A375 (cell line): ENCODE data around the gene TUSC2. TPM values are rescaled to one million over a fixed set of nuclear protein-coding genes. Genes with fewer than 3 reads are reported as not detected.

Experiments used
- total RNA-seq: library from RNA; depleted of rRNA; stranded (reverse); fragments of >200 nt; shearing (Covaris generic); gene quantifications from 2 replicates; pipeline ENCODE4 v1.2.3, GENCODE V29; 2014; rRNA removed

TUSC2 gene, protein sequence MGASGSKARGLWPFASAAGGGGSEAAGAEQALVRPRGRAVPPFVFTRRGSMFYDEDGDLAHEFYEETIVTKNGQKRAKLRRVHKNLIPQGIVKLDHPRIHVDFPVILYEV
- total RNA-seq = 82.0 and 86.7 TPM in 2 replicates

DNA sequence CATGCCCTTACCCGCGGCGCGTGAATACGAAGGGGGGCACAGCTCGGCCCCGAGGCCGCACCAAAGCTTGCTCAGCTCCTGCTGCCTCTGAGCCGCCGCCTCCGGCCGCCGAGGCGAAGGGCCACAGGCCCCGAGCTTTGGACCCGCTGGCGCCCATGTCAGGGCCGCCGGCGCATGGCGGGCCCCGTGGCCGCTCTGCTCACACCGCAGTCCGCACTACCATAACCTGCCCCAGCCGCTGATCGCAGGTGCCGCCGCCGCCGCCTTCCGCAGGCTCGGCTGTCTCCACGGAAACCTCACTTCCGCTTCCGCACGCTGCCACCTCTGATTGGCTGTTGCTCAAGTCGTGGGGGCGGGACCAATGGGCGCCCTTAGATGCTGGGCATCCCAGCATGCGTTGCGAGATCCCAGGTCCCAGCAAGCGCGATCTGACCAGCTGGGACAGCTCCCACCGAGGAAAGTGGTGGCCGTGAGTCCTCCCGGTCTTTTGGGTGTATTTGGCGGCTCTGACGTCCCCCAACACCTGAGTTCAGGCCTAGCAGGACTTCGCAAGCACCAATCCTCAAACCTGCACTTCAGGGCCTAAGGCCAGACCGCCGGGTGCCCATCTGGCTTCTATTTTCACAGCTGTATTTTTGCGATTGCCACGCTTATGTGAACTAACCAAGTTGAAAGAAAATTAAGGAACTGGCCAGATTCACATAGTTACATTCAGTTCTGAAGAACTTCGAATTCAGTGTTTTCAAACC is at the start of gene TUSC2:
TSS of gene TUSC2 (minus strand) at position 281 of the 749 bp plus-strand sequence. CDS start at position 157, 124 bp downstream.

DNA sequence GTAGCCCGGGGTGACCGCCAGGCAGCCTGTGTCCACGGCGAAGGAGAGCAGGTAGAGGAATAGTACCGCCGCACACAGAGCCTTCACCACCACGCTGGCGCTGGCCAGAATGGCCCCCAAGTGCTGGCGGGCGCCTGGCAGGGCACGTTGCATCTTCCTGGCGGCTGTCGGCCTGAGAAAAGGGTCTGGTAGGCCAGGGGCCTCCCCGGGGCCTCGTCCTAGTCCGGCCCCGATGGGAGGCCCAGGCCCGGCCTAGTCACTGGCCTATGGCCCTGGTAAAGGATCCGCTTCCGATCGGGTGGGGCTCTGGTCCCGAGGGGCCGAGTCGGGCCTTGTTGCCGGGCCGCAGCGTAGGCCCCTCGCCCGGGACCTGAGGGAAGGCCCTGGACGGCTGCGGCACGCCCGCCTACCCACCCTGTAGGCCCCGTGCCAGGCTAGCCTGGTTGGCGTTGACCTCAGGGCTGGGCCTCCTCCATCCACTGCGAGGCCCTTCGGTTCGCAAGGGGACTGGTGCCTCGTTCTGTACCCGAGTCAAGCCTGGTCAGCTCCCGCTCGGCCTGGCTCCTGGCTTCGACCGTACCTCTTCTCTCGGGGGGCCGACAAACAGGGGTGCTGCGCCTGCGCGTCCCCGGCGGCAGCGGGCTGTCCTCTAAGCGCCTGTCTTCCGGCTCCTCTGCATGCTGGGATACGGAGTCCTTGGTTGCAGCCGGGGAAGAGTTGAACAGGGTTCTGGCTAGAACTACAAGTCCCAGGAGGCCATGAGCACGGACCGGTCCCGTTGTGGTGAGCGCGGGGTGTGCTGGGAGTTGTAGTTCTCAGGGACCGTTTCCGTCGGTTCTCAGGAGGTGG is 31.1 kb upstream of the TUSC2 start, which contains the start of gene TMEM115:
TSS of gene TMEM115 (minus strand) at position 611 of the 849 bp plus-strand sequence. CDS start at position 153, 458 bp downstream.

DNA sequence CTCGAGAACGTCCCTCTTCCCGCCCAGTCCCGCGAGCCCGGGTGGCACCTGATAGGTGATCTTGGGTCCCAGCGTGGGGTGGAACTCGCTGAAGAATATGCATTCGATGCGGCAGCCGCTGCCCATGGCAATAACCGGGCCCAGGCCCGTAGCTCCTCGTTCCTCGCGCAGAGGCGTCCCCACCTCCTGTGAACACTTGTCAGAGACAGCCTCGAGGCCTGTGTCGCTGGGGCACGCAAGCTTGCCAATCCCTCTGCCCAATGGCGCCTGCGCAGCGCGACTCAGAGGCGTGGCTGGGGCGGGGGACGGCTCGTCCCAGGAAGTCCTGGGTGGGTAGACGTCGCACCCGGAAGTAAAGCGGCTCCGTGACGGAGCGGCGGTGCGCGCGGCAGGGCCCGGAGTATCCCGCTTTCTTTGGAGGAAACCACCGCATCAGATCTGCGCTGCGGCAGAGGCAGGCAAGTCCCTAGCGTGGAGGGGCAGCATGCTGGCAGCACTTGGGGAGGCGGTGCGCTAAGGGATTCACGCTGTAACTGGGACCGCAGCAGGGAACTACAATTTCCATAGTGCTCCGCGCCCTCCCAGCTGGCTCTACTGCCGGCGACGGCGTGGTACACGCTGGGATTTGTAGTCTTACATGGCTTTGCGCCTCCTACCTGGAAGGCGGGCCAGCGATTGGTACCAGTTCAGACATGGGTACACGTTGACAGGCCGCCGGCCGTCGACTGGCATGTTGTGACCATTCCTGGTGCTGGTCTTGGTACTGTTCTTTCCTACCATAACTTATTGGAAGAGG is 22.7 kb upstream of the TUSC2 start, which contains the start of the genes CYB561D2 and NPRL2:
TSS of gene CYB561D2 (plus strand) at position 336 of the 796 bp plus-strand sequence. CDS start 572 bp downstream, outside the sequence.
TSS of gene NPRL2 (minus strand) at position 249 of the 796 bp plus-strand sequence. CDS start at position 126, 123 bp downstream.

DNA sequence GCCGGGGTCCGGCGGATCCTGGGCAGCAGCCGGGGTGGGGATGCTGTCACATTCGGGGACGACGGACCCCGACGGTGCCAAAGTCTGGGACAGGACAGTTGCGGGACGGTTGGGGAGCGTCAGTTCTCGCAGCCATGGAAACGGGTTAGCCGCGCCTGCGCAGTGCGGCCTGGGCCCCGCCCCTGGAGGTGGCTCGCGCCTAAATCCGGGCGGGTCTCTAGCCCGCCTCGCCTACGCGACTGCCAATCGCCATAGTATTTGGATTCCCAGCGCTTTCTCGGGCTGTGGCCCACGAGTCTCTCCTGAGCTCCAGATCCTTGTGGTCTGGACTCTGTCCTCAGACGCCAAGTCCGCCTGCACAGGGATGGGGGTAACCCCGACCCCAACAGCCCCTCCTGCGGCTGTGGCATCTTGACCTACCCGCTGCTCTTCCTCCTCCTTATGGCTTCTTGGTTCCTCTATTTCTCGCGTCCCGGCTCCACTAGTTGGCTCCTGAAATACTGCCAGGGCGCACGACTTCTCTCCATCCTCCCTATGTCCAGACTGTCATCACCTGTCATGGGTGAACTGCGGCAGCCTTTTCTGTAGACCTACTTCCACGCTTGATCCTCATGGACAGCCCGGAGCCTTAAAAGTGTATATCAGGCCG is 17.7 kb upstream of the TUSC2 start, which contains the start of gene ZMYND10:
TSS of gene ZMYND10 (minus strand) at position 147 of the 649 bp plus-strand sequence. CDS start 153 bp downstream, outside the sequence.

DNA sequence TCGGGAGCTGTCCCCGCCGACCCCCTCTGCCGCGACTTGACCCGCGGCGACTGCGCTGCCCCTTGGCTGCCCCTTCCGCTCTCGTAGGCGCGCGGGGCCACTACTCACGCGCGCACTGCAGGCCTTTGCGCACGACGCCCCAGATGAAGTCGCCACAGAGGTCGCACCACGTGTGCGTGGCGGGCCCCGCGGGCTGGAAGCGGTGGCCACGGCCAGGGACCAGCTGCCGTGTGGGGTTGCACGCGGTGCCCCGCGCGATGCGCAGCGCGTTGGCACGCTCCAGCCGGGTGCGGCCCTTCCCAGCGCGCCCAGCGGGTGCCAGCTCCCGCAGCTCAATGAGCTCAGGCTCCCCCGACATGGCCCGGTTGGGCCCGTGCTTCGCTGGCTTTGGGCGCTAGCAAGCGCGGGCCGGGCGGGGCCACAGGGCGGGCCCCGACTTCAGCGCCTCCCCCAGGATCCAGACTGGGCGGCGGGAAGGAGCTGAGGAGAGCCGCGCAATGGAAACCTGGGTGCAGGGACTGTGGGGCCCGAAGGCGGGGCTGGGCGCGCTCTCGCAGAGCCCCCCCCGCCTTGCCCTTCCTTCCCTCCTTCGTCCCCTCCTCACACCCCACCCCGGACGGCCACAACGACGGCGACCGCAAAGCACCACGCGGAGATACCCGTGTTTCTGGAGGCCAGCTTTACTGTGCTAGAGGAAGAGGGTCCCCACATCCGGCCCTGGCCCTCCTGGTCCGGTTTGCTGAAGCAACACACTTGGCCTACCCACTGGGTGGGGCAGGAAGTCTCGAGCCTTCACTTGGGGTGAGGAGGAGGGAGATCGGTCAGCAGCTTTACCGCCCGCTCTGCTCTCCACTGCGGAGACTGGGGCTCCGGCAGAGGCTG is 12.7 kb upstream of the TUSC2 start, which contains the start of gene RASSF1:
TSS of gene RASSF1 (minus strand) at position 389 of the 882 bp plus-strand sequence. CDS start at position 358, 31 bp downstream.

DNA sequence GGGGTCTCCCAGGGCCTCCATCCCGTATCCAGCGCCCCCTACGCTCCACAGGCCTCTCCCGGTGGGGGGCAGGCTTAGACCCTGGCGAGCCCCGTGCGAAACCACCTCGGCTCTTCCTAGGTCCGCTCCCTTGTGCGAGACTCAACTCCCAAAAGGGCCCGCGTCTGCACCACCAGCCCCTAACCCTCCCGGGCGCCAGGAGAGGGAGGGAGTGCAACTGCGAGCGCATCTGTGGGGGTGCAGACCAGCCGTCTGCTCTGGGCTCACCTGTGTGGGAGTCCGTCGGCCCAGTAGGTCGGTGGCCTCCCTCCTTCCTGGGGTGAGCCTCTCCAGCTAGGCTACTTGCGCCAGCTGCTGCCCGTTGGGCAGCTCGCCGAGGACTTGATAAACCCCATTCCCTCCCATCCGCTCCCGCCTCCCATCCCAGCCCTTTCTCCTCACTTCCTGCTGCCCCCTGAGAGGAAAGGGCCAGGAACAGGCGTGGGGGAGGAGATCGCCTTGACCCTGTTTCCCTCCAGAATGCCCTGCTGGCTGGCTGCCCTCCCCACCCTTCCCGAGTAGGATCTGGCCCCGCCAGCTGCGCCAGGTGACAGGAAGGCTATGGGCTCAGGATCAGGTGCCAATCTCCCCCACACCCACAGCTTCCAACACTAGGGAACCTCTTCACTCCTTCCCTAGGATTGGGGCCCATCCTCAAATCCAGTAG is 5.5 kb downstream of the TUSC2 start, which contains the start of gene HYAL2:
TSS of gene HYAL2 (minus strand) at position 360 of the 706 bp plus-strand sequence. CDS start 2,256 bp downstream, outside the sequence.

DNA sequence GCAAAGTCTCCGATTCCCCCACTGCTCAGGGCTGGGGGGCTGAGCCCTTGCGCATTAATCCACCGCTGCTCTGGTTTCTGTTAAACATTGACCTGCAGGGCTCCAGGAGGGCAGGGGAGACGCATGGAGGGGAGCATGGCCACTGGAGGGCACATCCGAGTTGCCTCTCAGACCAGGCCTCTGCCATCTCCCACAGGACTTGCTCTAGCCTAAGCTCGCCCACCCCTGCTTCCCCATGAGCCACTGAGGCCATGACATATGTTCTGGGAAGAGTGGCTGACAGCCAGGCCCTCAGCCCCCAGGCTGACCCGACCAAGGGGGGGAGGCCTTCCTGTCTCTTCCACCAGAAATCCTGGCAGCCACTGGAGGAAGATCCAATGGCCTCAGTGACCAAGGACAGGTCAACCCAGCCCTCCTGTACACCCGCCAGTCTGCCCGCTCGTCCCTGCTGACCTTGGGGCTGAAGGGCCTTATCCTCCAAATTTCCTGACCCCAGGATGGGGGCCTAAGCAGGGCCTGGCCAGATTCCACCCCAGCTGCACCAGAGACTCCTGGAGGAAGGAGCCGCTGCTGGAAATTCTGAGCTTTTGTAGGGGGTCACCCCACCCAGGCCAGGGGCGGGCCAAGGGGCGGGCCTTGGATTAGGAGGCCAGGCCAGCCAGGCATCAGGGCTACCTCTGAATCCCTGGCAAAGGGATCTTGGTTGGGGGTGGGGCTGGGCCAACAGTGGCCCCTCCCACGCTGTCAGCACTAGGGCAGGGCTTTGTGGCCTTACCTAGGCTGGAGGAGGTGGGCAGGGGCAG is 24.8 kb downstream of the TUSC2 start, which contains the start of gene HYAL1:
TSS of gene HYAL1 (minus strand) at position 562 of the 803 bp plus-strand sequence. CDS start 618 bp downstream, outside the sequence.

DNA sequence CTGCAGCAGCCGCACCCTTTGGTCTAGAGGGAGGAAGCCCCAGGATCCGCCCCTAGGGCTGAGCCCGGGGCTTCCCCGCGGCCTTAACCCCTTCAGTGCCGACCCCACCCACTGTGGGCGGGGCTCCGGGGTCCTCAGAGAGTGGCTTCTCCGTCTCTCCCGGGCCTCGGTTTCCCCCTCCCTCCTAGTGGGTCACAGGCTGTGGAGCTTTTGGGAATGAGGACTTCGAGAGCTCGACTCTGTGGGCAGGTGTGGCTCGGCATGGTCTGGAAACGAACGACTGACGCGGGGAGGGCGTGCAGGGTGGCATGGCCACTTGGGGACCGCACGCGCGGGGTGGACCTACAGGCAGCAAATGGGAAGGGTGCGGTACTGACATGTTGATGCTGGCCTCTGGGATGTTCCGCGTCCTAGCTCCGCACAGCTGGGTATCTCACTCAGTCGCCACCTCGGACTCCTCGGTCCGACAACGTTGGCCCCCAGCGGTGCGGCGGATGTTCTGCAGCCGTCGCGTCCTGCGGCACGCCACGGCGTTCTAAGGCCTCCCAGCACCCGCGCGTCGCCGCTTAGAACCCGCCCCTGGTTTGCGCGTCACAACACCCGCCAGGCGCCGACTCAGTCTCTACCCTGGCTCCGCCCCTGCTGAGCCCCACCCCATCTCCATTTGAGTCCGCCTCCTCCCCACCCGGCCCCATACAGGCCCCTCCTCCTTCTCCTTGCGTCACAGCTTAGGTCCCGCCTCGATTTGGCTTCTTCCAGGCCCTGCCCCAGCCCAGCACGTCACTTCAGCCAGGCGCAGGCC is 29.0 kb downstream of the TUSC2 start, which contains the start of the genes HYAL3 and NAA80:
TSS of gene HYAL3 (minus strand) at position 570 of the 802 bp plus-strand sequence. CDS start 3,803 bp downstream, outside the sequence.
TSS of gene NAA80 (minus strand) at position 570 of the 802 bp plus-strand sequence. CDS start 1,942 bp downstream, outside the sequence.

DNA sequence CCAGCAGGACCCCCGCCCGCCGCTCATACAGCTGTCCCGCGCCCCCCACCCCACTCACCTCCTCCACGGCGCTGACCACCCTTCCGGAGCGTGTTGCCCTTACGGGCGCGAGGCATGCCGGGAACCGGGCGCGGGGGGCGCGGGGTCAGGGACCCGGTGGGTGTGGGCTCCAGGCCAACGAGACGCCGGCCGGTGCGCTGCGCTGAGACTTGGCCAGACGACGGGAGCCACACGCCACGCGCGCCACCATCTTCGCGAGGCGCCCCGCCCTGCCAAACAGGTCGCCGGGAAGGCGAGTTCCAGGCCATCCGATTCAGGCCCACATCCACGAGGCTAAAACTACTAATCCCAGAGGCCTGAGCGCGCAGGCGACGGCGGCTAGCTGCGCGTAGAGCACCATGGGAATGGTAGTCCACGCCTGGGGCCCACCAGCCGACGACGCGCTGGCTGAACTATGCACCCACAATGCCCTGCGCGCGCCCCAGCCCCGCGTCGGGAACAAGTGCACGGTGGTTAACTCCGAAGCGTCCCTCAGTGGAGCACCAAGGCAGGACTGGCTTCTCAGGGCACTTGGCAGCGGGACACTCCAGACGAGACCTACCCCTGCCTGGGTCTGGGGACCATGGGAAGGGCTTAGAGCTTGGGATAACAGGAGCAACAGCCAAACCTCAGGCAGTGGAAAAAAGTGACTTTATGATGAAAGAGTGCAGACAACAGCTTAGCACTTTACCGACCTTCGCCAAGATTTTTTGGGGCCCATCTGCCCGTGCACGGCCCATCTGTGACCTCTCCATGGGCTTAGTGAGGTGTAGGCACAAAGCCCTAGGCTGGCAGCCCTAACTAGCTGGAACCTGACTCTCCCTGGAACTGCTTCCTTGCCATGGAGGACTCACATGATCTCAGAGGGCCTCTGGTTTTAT is 35.6 kb downstream of the TUSC2 start, which contains the start of gene IFRD2:
TSS of gene IFRD2 (minus strand) at position 271 of the 920 bp plus-strand sequence. CDS start at position 116, 155 bp downstream.

DNA sequence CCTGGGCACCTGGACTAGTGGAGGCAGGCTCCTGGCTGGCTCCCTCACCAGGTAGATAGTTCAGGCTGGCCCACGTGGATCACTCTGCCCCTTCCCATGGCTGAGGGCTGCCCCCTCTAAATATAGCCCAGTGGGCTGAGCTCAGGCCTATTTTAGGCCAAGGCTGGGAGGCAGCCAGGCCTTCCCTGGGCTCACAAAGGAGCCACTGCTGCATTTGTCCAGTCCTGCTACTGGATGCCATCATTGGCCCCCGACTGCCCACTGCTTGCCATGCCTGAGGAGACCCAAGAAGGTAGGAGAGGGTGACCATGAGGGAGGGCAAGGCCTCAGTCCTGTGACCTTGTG is 49.2 kb downstream of the TUSC2 start, which contains the start of gene LSMEM2:
TSS of gene LSMEM2 (plus strand) at position 208 of the 345 bp plus-strand sequence. CDS start at position 235, 27 bp downstream.

Other genes starting within 250 kb of the TUSC2 start
- gene RBM5, start 239.3 kb downstream of the TUSC2 start, total RNA-seq = 144 and 173 TPM in 2 replicates
- 10.4 and 17.0 TPM in 2 replicates for gene SEMA3F, start 172.9 kb downstream of the TUSC2 start, total RNA-seq
- not detected in 2 replicates for gene GNAT1, start 136.6 kb downstream of the TUSC2 start, total RNA-seq
- gene SLC38A3, start 123.0 kb downstream of the TUSC2 start, total RNA-seq = 0.34 and 0.53 TPM in 2 replicates
- gene GNAI2, start 92.0 kb downstream of the TUSC2 start, total RNA-seq = 151 and 172 TPM in 2 replicates
- 237 and 258 TPM in 2 replicates for gene SEMA3B, start 59.1 kb downstream of the TUSC2 start, total RNA-seq
- 0.15 and 1.2 TPM in 2 replicates for gene LSMEM2, start 49.1 kb downstream of the TUSC2 start, total RNA-seq
- gene IFRD2, start 35.8 kb downstream of the TUSC2 start, total RNA-seq = 133 and 170 TPM in 2 replicates
- gene HYAL3, start 28.8 kb downstream of the TUSC2 start, total RNA-seq = 8.4 and 9.2 TPM in 2 replicates
- gene NAA80, start 28.8 kb downstream of the TUSC2 start, total RNA-seq = 14.7 and 16.3 TPM in 2 replicates
- gene HYAL1, start 24.6 kb downstream of the TUSC2 start, total RNA-seq = 0.32 and 0.34 TPM in 2 replicates
- 40.3 and 41.5 TPM in 2 replicates for gene HYAL2, start 5.5 kb downstream of the TUSC2 start, total RNA-seq
- 11.2 and 15.8 TPM in 2 replicates for gene RASSF1, start 12.6 kb upstream of the TUSC2 start, total RNA-seq
- 1.9 and 4.0 TPM in 2 replicates for gene ZMYND10, start 17.5 kb upstream of the TUSC2 start, total RNA-seq
- gene NPRL2, start 22.6 kb upstream of the TUSC2 start, total RNA-seq = 39.1 and 43.1 TPM in 2 replicates
- 27.0 and 29.1 TPM in 2 replicates for gene CYB561D2, start 22.6 kb upstream of the TUSC2 start, total RNA-seq
- gene TMEM115, start 31.3 kb upstream of the TUSC2 start, total RNA-seq = 54.7 and 59.0 TPM in 2 replicates
- gene CACNA2D2, start 175.4 kb upstream of the TUSC2 start, total RNA-seq = not detected in 2 replicates
- gene C3orf18, start 239.5 kb upstream of the TUSC2 start, total RNA-seq = 5.9 and 6.5 TPM in 2 replicates
- 18.3 and 20.5 TPM in 2 replicates for gene HEMK1, start 241.3 kb upstream of the TUSC2 start, total RNA-seq